ENCODE results near the gene AGAP1. TPM values are rescaled to one million over a fixed set of nuclear protein-coding genes. Genes with fewer than 3 reads are reported as not detected.

AGAP1 gene
- total RNA-seq, 1 donor from 2014 or later = 46.3 TPM

GRCh38 chr2:235669269-235669831 lies 175.5 kb downstream of the AGAP1 start:
- Mint-ChIP-seq H3K27ac (peak overlapping the region; percentile 69), H3K27me3 (peaks cover 22% of the 10 kb centered on the region), H3K36me3 (no peaks in the 10 kb centered on the region), H3K4me3 (peak overlapping the region; percentile 84), H3K9me3 (no peaks in the 10 kb centered on the region), H3K4me1 (ENCODE audit: unreplicated experiment) (peaks cover 34% of the 10 kb centered on the region)
- DNase-seq (ENCODE audit: extremely low spot score, unreplicated experiment) = peak; percentile 80
- no peak for TF ChIP-seq CTCF (conservative IDR thresholded peaks at IDR 0.05)

GRCh38 chr2:235669983-235670962 lies 176.4 kb downstream of the AGAP1 start:
- Mint-ChIP-seq H3K27ac (no peak overlapping the region), H3K36me3 (no peaks in the 10 kb centered on the region), H3K27me3 (peaks cover 20% of the 10 kb centered on the region), H3K4me1 (ENCODE audit: unreplicated experiment) (peaks cover 34% of the 10 kb centered on the region), H3K4me3 (no peak overlapping the region), H3K9me3 (no peaks in the 10 kb centered on the region)
- DNase-seq (ENCODE audit: extremely low spot score, unreplicated experiment) = peak; percentile 76
- TF ChIP-seq CTCF (conservative IDR thresholded peaks at IDR 0.05) = peak; percentile 74

- Mint-ChIP-seq H3K4me1 (ENCODE audit: unreplicated experiment) (peaks cover 32% of the 10 kb centered on the region), H3K27ac (no peak overlapping the region), H3K27me3 (peaks cover 20% of the 10 kb centered on the region), H3K9me3 (no peaks in the 10 kb centered on the region), H3K36me3 (no peaks in the 10 kb centered on the region), H3K4me3 (peak overlapping the region; percentile 89)
- DNase-seq (ENCODE audit: extremely low spot score, unreplicated experiment) = no peak
- TF ChIP-seq CTCF (conservative IDR thresholded peaks at IDR 0.05) = no peak
Observed at GRCh38 chr2:235670974-235671787, 177.3 kb downstream of the AGAP1 start.

GRCh38 chr2:235672720-235673119 lies 178.9 kb downstream of the AGAP1 start:
- Mint-ChIP-seq H3K4me1 (ENCODE audit: unreplicated experiment) (peaks cover 28% of the 10 kb centered on the region), H3K27me3 (peaks cover 20% of the 10 kb centered on the region), H3K9me3 (no peaks in the 10 kb centered on the region), H3K27ac (no peak overlapping the region), H3K4me3 (peak overlapping the region; percentile 89), H3K36me3 (no peaks in the 10 kb centered on the region)
- no peak for DNase-seq (ENCODE audit: extremely low spot score, unreplicated experiment)
- TF ChIP-seq CTCF (conservative IDR thresholded peaks at IDR 0.05) = no peak

- no peak for DNase-seq (ENCODE audit: extremely low spot score, unreplicated experiment)
- H3K4me3 Mint-ChIP-seq = no peak overlapping the region
- H3K36me3 Mint-ChIP-seq = no peaks in the 10 kb centered on the region
- H3K27ac Mint-ChIP-seq = no peak overlapping the region
- TF ChIP-seq CTCF (conservative IDR thresholded peaks at IDR 0.05) = no peak
- H3K27me3 Mint-ChIP-seq = peaks cover 20% of the 10 kb centered on the region
- no peaks in the 10 kb centered on the region for H3K9me3 Mint-ChIP-seq
- peaks cover 25% of the 10 kb centered on the region for H3K4me1 Mint-ChIP-seq (ENCODE audit: unreplicated experiment)
Observed at GRCh38 chr2:235674146-235674545, 180.3 kb downstream of the AGAP1 start.

Measured in type B pancreatic cell (in vitro differentiated cells).